Measurements from ENCODE around the gene IGSF5.

DNA sequence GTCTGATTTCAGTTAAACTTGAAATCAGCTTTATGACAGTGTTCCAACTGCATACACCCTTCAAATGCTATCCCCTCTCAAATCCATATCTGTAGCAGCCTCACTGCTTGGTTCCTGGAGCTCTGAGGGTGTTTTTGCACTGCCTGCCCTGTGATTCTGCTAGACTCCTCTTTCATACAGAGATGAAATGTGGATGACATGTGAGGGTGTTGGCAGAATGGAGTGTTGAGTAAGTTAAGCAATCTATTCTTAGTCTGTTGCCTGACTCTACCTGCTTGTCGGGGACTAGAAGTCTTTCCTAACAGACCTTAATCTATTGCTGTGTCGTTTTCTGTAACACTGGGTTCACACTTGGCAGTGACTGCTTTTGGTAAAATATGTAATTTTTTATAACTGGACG lies 9.8 kb downstream of the IGSF5 start:
- TF ChIP-seq, protein P1, sequence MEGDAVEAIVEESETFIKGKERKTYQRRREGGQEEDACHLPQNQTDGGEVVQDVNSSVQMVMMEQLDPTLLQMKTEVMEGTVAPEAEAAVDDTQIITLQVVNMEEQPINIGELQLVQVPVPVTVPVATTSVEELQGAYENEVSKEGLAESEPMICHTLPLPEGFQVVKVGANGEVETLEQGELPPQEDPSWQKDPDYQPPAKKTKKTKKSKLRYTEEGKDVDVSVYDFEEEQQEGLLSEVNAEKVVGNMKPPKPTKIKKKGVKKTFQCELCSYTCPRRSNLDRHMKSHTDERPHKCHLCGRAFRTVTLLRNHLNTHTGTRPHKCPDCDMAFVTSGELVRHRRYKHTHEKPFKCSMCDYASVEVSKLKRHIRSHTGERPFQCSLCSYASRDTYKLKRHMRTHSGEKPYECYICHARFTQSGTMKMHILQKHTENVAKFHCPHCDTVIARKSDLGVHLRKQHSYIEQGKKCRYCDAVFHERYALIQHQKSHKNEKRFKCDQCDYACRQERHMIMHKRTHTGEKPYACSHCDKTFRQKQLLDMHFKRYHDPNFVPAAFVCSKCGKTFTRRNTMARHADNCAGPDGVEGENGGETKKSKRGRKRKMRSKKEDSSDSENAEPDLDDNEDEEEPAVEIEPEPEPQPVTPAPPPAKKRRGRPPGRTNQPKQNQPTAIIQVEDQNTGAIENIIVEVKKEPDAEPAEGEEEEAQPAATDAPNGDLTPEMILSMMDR (IDR thresholded peaks at IDR 0.05), result no peak
- TF ChIP-seq POLR2A (IDR thresholded peaks at IDR 0.05), result no peak
